ENCODE measurements around the gene MPP2.
"Not testable (repeated sequence)": the region's sequence is repeated elsewhere in the genome, so short reads cannot be mapped to it uniquely, and the experiment has no call there.

Gene MPP2

GRCh38 chr17:43907425-43907981 lies at the start of gene MPP2:
TSS of gene MPP2 (minus strand) at chr17:43907536. CDS start at chr17:43904460, 3,076 bp downstream.
- DNase-seq (ENCODE audit: low read depth): peak; percentile 27

GRCh38 chr17:43956222-43956621 lies 48.9 kb upstream of the MPP2 start:
- DNase-seq (ENCODE audit: low read depth): no peak

GRCh38 chr17:43953746-43954145 lies 46.4 kb upstream of the MPP2 start, which contains the start of gene PYY:
TSS of gene PYY (minus strand) at chr17:43953940. CDS start at chr17:43953483, 457 bp downstream.
- no peak for DNase-seq (ENCODE audit: low read depth)

- no peak for DNase-seq (ENCODE audit: low read depth)
Measured at GRCh38 chr17:43952724-43953666, 45.7 kb upstream of the MPP2 start.

GRCh38 chr17:43952351-43952723 lies 45.0 kb upstream of the MPP2 start:
- no peak for DNase-seq (ENCODE audit: low read depth)

GRCh38 chr17:43951750-43952149 lies 44.4 kb upstream of the MPP2 start:
- no peak for DNase-seq (ENCODE audit: low read depth)

GRCh38 chr17:43950554-43950953 lies 43.2 kb upstream of the MPP2 start:
- DNase-seq (ENCODE audit: low read depth): no peak

- no peak for DNase-seq (ENCODE audit: low read depth)
Measured at GRCh38 chr17:43949781-43950180, 42.4 kb upstream of the MPP2 start.

GRCh38 chr17:43946781-43947180 lies 39.4 kb upstream of the MPP2 start:
- no peak for DNase-seq (ENCODE audit: low read depth)

- DNase-seq (ENCODE audit: low read depth): no peak
Measured at GRCh38 chr17:43945074-43945829, 37.9 kb upstream of the MPP2 start.

- no peak for DNase-seq (ENCODE audit: low read depth)
Measured at GRCh38 chr17:43942051-43942685, 34.8 kb upstream of the MPP2 start, which contains the start of gene PPY. TSS of gene PPY (minus strand) at chr17:43942476. CDS start at chr17:43941654, 822 bp downstream.

- DNase-seq (ENCODE audit: low read depth): no peak
Measured at GRCh38 chr17:43940630-43941029, 33.3 kb upstream of the MPP2 start.

GRCh38 chr17:43939886-43940285 lies 32.5 kb upstream of the MPP2 start:
- DNase-seq (ENCODE audit: low read depth): no peak

- not testable (repeated sequence) for DNase-seq (ENCODE audit: low read depth)
Measured at GRCh38 chr17:43939452-43939851, 32.1 kb upstream of the MPP2 start.

- DNase-seq (ENCODE audit: low read depth): no peak
Measured at GRCh38 chr17:43938838-43939182, 31.5 kb upstream of the MPP2 start.

GRCh38 chr17:43936434-43936833 lies 29.1 kb upstream of the MPP2 start:
- no peak for DNase-seq (ENCODE audit: low read depth)

- no peak for DNase-seq (ENCODE audit: low read depth)
Measured at GRCh38 chr17:43935926-43936261, 28.6 kb upstream of the MPP2 start.

- no peak for DNase-seq (ENCODE audit: low read depth)
Measured at GRCh38 chr17:43935204-43935925, 28.0 kb upstream of the MPP2 start.

- no peak for DNase-seq (ENCODE audit: low read depth)
Measured at GRCh38 chr17:43932923-43933322, 25.6 kb upstream of the MPP2 start.

- no peak for DNase-seq (ENCODE audit: low read depth)
Measured at GRCh38 chr17:43932357-43932756, 25.0 kb upstream of the MPP2 start.

GRCh38 chr17:43931062-43931571 lies 23.8 kb upstream of the MPP2 start:
- no peak for DNase-seq (ENCODE audit: low read depth)

Measured in stimulated activated CD8-positive, alpha-beta memory T cell treated with anti-CD3 and anti-CD28 coated beads, Interleukin-15, amount 100 ng/mL, for 1 hour (primary cell).